ENCODE results near the gene ETV2.
"Not testable (repeated sequence)": the region's sequence is repeated elsewhere in the genome, so short reads cannot be mapped to it uniquely, and the experiment has no call there.

ETV2 gene

GRCh38 chr19:35645680-35646511, 4.4 kb downstream of the ETV2 start:
- Histone ChIP-seq H3K27ac (peak overlapping the region in 7 of 11 experiments; percentile 2 to 57 (median 40); a peak in 10 of 22 replicates), H3K27me3 (no peaks in the 10 kb centered on the region), H3K9ac (peak overlapping the region in 4 of 11 experiments; percentile 0 to 35 (median 16); a peak in 1 of 22 replicates), H3K4me1 (peaks cover 73 to 89% (median 82%) of the 10 kb centered on the region in 10 experiments), H3K9me3 (replicated peaks in 1 of 11) (no peaks in the 10 kb centered on the region), H3K36me3 (peaks cover 9 to 17% (median 14%) of the 10 kb centered on the region in 11 experiments), H3K4me2 (peak overlapping the region; percentile 85 to 100 (median 91)), H3K4me3 (0 out of 20 replicates have a peak overlapping the region, but pooled peaks of 2 of the 10 experiments have one; percentile 68 to 75), H4K20me1 (peaks cover 0 to 21% (median 11%) of the 10 kb centered on the region in 11 experiments; a peak in 14 of 22 replicates)
- TF ChIP-seq Cebpa-rat (IDR thresholded peaks at IDR 0.05): no peak

GRCh38 chr19:35648017-35648961, 6.7 kb downstream of the ETV2 start, which contains the start of gene COX6B1:
Gene COX6B1 (plus strand): TSS chr19:35648323. CDS start chr19:35651244, 2,921 bp downstream.
- Histone ChIP-seq H3K27me3 (no peaks in the 10 kb centered on the region), H3K9me3 (replicated peaks in 1 of 11) (no peaks in the 10 kb centered on the region), H3K27ac (peak within 1 kb of the TSS; percentile 84 to 92 (median 88)), H3K4me2 (peak within 1 kb of the TSS; percentile 90 to 97 (median 95)), H3K36me3 (peaks cover 33 to 41% (median 37%) of the 10 kb centered on the region in 11 experiments), H3K9ac (peak within 1 kb of the TSS; percentile 89 to 95 (median 91)), H4K20me1 (peaks cover 0 to 37% (median 26%) of the 10 kb centered on the region in 11 experiments; a peak in 16 of 22 replicates), H3K4me3 (peak within 1 kb of the TSS; percentile 86 to 98 (median 89)), H3K4me1 (peaks cover 52 to 69% (median 60%) of the 10 kb centered on the region in 10 experiments)
- TF ChIP-seq Cebpa-rat (IDR thresholded peaks at IDR 0.05): no peak

GRCh38 chr19:35650581-35650980, 9.0 kb downstream of the ETV2 start:
- H4K20me1 ChIP-seq: peaks cover 6 to 60% (median 41%) of the 10 kb centered on the region in 11 experiments; a peak in 17 of 22 replicates
- no peaks in the 10 kb centered on the region for H3K27me3 ChIP-seq
- peaks cover 53 to 64% (median 58%) of the 10 kb centered on the region in 11 experiments for H3K36me3 ChIP-seq
- peaks cover 35 to 51% (median 47%) of the 10 kb centered on the region in 10 experiments for H3K4me1 ChIP-seq
- peak overlapping the region in 9 of 11 experiments; percentile 6 to 93 (median 19); a peak in 10 of 22 replicates for H3K9ac ChIP-seq
- H3K27ac ChIP-seq: no peak overlapping the region
- H3K4me2 ChIP-seq: peak overlapping the region; percentile 90 to 97 (median 95); a peak in 20 of 22 replicates
- no peaks in the 10 kb centered on the region for H3K9me3 ChIP-seq (replicated peaks in 1 of 11)
- no peak overlapping the region; a peak in 1 of 20 replicates for H3K4me3 ChIP-seq
- TF ChIP-seq Cebpa-rat (IDR thresholded peaks at IDR 0.05): no peak

- H3K9me3 ChIP-seq (replicated peaks in 1 of 11); H3K4me3 ChIP-seq; H3K9ac ChIP-seq; H3K27me3 ChIP-seq; H3K4me2 ChIP-seq; H3K27ac ChIP-seq: not testable (repeated sequence)
- peaks cover 9 to 18% (median 13%) of the 10 kb centered on the region in 10 experiments for H3K4me1 ChIP-seq
- peaks cover 15 to 86% (median 66%) of the 10 kb centered on the region in 11 experiments; a peak in 19 of 22 replicates for H4K20me1 ChIP-seq
- H3K36me3 ChIP-seq: peaks cover 92 to 100% (median 97%) of the 10 kb centered on the region in 11 experiments
Measured at GRCh38 chr19:35654828-35655227, 13.3 kb downstream of the ETV2 start.

GRCh38 chr19:35655600-35655999, 14.1 kb downstream of the ETV2 start:
- no peak overlapping the region for H3K27ac ChIP-seq
- H3K36me3 ChIP-seq: peaks cover 85 to 97% (median 93%) of the 10 kb centered on the region in 11 experiments
- H3K27me3 ChIP-seq: no peaks in the 10 kb centered on the region
- H3K4me3 ChIP-seq: no peak overlapping the region
- H3K4me2 ChIP-seq: no peak overlapping the region
- peaks cover 14 to 78% (median 59%) of the 10 kb centered on the region in 11 experiments; a peak in 19 of 22 replicates for H4K20me1 ChIP-seq
- no peak for TF ChIP-seq Cebpa-rat (IDR thresholded peaks at IDR 0.05)
- peaks cover under 1 to 10% (median 6%) of the 10 kb centered on the region in 10 experiments; a peak in 19 of 20 replicates for H3K4me1 ChIP-seq
- H3K9me3 ChIP-seq (replicated peaks in 1 of 11): no peaks in the 10 kb centered on the region
- H3K9ac ChIP-seq: no peak overlapping the region; a peak in 1 of 22 replicates

- no peak overlapping the region for H3K27ac ChIP-seq
- TF ChIP-seq Cebpa-rat (IDR thresholded peaks at IDR 0.05): no peak
- H3K4me3 ChIP-seq: no peak overlapping the region
- H3K4me2 ChIP-seq: no peak overlapping the region
- H4K20me1 ChIP-seq: peaks cover 9 to 67% (median 49%) of the 10 kb centered on the region in 11 experiments; a peak in 20 of 22 replicates
- no peaks in the 10 kb centered on the region for H3K4me1 ChIP-seq
- H3K9me3 ChIP-seq (replicated peaks in 1 of 11): no peaks in the 10 kb centered on the region
- no peaks in the 10 kb centered on the region for H3K27me3 ChIP-seq
- no peak overlapping the region for H3K9ac ChIP-seq
- H3K36me3 ChIP-seq: peaks cover 74 to 86% (median 82%) of the 10 kb centered on the region in 11 experiments
Measured at GRCh38 chr19:35656700-35657099, 15.2 kb downstream of the ETV2 start.

GRCh38 chr19:35657904-35658700, 16.6 kb downstream of the ETV2 start:
- H3K4me2 ChIP-seq: no peak overlapping the region
- TF ChIP-seq Cebpa-rat (IDR thresholded peaks at IDR 0.05): no peak
- no peaks in the 10 kb centered on the region for H3K9me3 ChIP-seq (replicated peaks in 1 of 11)
- H3K27me3 ChIP-seq: no peaks in the 10 kb centered on the region
- H3K27ac ChIP-seq: no peak overlapping the region
- peaks cover 0 to 3% (median 0%) of the 10 kb centered on the region in 10 experiments; a peak in 4 of 20 replicates for H3K4me1 ChIP-seq
- peaks cover 60 to 73% (median 68%) of the 10 kb centered on the region in 11 experiments for H3K36me3 ChIP-seq
- H3K4me3 ChIP-seq: no peak overlapping the region
- H4K20me1 ChIP-seq: peaks cover 9 to 55% (median 46%) of the 10 kb centered on the region in 11 experiments; a peak in 20 of 22 replicates
- no peak overlapping the region for H3K9ac ChIP-seq

- H4K20me1 ChIP-seq: peaks cover 9 to 20% (median 17%) of the 10 kb centered on the region in 11 experiments; a peak in 19 of 22 replicates
- no peak for TF ChIP-seq Cebpa-rat (IDR thresholded peaks at IDR 0.05)
- no peak overlapping the region for H3K27ac ChIP-seq
- H3K4me3 ChIP-seq: no peak overlapping the region
- no peak overlapping the region for H3K4me2 ChIP-seq
- peaks cover 24 to 35% (median 31%) of the 10 kb centered on the region in 11 experiments for H3K36me3 ChIP-seq
- H3K27me3 ChIP-seq: no peaks in the 10 kb centered on the region
- no peaks in the 10 kb centered on the region for H3K9me3 ChIP-seq (replicated peaks in 1 of 11)
- H3K9ac ChIP-seq: no peak overlapping the region
- H3K4me1 ChIP-seq: peaks cover 0 to 11% (median 6%) of the 10 kb centered on the region in 10 experiments; a peak in 7 of 20 replicates
Measured at GRCh38 chr19:35661995-35662340, 20.4 kb downstream of the ETV2 start.

Measured in BLaER1 treated with 17β-estradiol and CSF1 and Interleukin-3, amounts not matched to agents 10 nM and 100 nM (cell line).